ENCODE data around the gene ATG13.

Gene ATG13

GRCh38 chr11:46633291-46634217, 16.2 kb downstream of the ATG13 start:
- Histone ChIP-seq H3K27ac (ENCODE audit: low read depth, low read length) (no peak overlapping the region), H3K9ac (ENCODE audit: low read depth, low read length) (no peak overlapping the region), H3K4me1 (ENCODE audit: control insufficient read depth, insufficient read depth, low read length) (no peaks in the 10 kb centered on the region), H3K4me3 (ENCODE audit: low read depth, low read length) (no peak overlapping the region), H3K27me3 (ENCODE audit: control insufficient read depth, insufficient read depth, low read length) (no peaks in the 10 kb centered on the region), H3K36me3 (ENCODE audit: control insufficient read depth, insufficient read depth, low read length) (peaks cover 25% of the 10 kb centered on the region), H3K9me3 (ENCODE audit: control insufficient read depth, insufficient read depth, low read length) (no peaks in the 10 kb centered on the region)

DNA sequence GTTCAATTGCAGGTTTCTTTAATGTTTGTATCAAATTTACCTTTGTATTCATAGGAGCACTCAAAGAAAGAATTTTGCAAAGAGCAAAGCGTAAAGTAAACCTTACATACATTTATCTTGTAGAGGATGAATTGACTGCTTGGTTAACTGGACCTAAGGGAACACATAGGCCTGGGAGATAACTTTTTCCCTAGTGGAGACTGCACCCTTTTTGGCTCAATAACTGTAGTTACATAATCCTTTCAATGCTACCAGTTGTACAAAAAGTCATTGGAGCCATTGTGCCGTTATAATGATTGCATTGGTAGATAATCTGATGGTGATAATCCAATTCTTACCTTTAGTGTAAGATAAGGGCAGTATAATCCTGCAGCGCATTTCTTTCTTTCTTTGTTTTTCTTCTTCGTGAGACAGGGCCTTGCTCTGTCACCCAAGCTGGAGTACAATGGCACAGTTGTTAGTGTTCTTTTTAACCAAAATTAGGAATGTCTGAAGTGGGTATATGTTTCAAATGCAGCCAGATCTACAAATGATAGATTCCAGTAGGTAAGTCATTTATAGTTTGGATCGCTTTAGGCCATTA, 18.3 kb downstream of the ATG13 start:
- H3K4me1 ChIP-seq (ENCODE audit: control insufficient read depth, insufficient read depth, low read length), result no peaks in the 10 kb centered on the region
- no peak overlapping the region for H3K9ac ChIP-seq (ENCODE audit: low read depth, low read length)
- no peaks in the 10 kb centered on the region for H3K27me3 ChIP-seq (ENCODE audit: control insufficient read depth, insufficient read depth, low read length)
- no peaks in the 10 kb centered on the region for H3K9me3 ChIP-seq (ENCODE audit: control insufficient read depth, insufficient read depth, low read length)
- H3K36me3 ChIP-seq (ENCODE audit: control insufficient read depth, insufficient read depth, low read length), result peaks cover 23% of the 10 kb centered on the region
- H3K4me3 ChIP-seq (ENCODE audit: low read depth, low read length), result no peak overlapping the region
- no peak overlapping the region for H3K27ac ChIP-seq (ENCODE audit: low read depth, low read length)

DNA sequence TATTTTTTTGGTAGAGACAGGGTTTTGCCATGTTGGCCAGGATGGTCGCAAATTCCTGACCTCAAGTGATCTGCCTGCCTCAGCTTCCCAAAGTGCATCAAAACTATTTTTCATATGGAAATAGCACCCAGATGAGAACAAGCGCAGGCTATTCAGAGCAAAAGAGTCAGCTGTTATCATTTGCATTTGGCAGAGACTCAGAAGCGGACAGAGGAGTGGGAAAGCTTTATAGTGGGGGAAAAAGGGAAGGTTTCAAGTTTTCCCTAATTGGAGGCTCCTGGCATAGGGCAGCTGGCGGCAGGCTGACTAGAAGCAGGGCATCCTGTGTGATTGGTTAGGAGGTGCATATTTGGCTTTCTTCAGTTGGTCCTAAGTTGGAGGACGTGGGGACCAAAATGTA, 20.2 kb downstream of the ATG13 start:
- H3K9me3 ChIP-seq (ENCODE audit: control insufficient read depth, insufficient read depth, low read length), result no peaks in the 10 kb centered on the region
- peaks cover 12% of the 10 kb centered on the region for H3K36me3 ChIP-seq (ENCODE audit: control insufficient read depth, insufficient read depth, low read length)
- H3K9ac ChIP-seq (ENCODE audit: low read depth, low read length), result no peak overlapping the region
- no peaks in the 10 kb centered on the region for H3K4me1 ChIP-seq (ENCODE audit: control insufficient read depth, insufficient read depth, low read length)
- no peaks in the 10 kb centered on the region for H3K27me3 ChIP-seq (ENCODE audit: control insufficient read depth, insufficient read depth, low read length)
- no peak overlapping the region for H3K27ac ChIP-seq (ENCODE audit: low read depth, low read length)
- H3K4me3 ChIP-seq (ENCODE audit: low read depth, low read length), result no peak overlapping the region

GRCh38 chr11:46639197-46639839, 22.0 kb downstream of the ATG13 start:
- Histone ChIP-seq H3K9ac (ENCODE audit: low read depth, low read length) (no peak overlapping the region), H3K27ac (ENCODE audit: low read depth, low read length) (no peak overlapping the region), H3K36me3 (ENCODE audit: control insufficient read depth, insufficient read depth, low read length) (peaks cover 13% of the 10 kb centered on the region), H3K27me3 (ENCODE audit: control insufficient read depth, insufficient read depth, low read length) (no peaks in the 10 kb centered on the region), H3K4me1 (ENCODE audit: control insufficient read depth, insufficient read depth, low read length) (no peaks in the 10 kb centered on the region), H3K4me3 (ENCODE audit: low read depth, low read length) (no peak overlapping the region), H3K9me3 (ENCODE audit: control insufficient read depth, insufficient read depth, low read length) (no peaks in the 10 kb centered on the region)

DNA sequence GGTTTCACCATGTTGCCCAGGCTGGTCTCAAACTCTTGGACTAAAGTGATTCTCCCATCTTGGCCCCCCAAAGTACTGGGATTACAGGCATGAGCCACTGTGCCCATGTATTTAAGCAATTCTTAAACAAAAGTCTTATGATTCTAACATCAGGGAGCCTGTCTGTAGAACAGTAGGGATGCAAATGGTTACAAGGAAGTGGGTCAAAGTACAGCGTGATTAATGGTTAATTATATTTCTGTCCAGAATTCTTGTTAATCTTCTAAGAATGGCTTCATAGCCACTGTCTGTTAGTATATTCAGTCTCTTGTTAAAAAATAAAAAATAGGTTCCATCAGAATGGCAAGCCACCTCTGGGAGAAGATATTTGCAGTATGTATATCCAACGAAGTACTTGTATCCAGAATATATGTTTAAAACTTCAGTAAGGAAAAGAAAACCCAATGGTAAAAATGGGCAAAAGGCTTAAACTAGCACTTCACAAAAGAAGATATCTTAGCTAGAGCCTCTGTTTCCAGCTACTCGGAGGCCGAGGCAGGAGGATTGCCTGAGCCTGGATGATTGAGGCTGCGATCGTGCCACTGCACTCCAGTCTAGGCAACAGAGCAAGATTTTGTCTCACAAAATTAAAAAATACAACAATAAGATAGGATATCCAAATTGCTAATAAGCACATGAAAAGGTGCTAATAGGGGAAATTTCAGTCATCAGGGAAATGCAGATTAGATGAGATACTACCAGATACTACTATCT, 22.9 kb downstream of the ATG13 start:
- H3K36me3 ChIP-seq (ENCODE audit: control insufficient read depth, insufficient read depth, low read length), result peaks cover 22% of the 10 kb centered on the region
- no peaks in the 10 kb centered on the region for H3K4me1 ChIP-seq (ENCODE audit: control insufficient read depth, insufficient read depth, low read length)
- H3K27me3 ChIP-seq (ENCODE audit: control insufficient read depth, insufficient read depth, low read length), result no peaks in the 10 kb centered on the region
- no peak overlapping the region for H3K4me3 ChIP-seq (ENCODE audit: low read depth, low read length)
- H3K27ac ChIP-seq (ENCODE audit: low read depth, low read length), result no peak overlapping the region
- H3K9ac ChIP-seq (ENCODE audit: low read depth, low read length), result no peak overlapping the region
- no peaks in the 10 kb centered on the region for H3K9me3 ChIP-seq (ENCODE audit: control insufficient read depth, insufficient read depth, low read length)

DNA sequence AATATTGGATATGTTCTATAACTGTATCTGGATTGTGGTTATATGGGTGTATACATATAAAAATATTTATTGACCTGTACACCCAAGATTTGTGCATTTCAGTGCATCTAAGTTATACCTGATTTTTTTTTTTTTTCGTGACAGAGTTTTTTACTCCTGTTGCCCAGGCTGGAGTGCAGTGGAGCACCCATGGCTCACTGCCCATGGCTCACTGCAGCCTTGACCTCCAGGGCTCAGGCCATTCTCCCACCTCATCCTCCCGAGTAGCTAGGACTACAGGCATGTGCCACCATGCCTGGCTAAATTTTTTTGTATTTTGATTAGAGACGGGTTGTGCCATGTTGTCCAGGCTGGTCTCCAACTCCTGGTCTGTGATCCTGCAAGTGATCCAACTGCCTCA, 24.3 kb downstream of the ATG13 start:
- H3K27ac ChIP-seq (ENCODE audit: low read depth, low read length), result no peak overlapping the region
- H3K4me3 ChIP-seq (ENCODE audit: low read depth, low read length), result no peak overlapping the region
- peaks cover 36% of the 10 kb centered on the region for H3K36me3 ChIP-seq (ENCODE audit: control insufficient read depth, insufficient read depth, low read length)
- no peaks in the 10 kb centered on the region for H3K27me3 ChIP-seq (ENCODE audit: control insufficient read depth, insufficient read depth, low read length)
- no peak overlapping the region for H3K9ac ChIP-seq (ENCODE audit: low read depth, low read length)
- H3K9me3 ChIP-seq (ENCODE audit: control insufficient read depth, insufficient read depth, low read length), result no peaks in the 10 kb centered on the region
- H3K4me1 ChIP-seq (ENCODE audit: control insufficient read depth, insufficient read depth, low read length), result no peaks in the 10 kb centered on the region

- no peak overlapping the region for H3K9ac ChIP-seq (ENCODE audit: low read depth, low read length)
- H3K4me3 ChIP-seq (ENCODE audit: low read depth, low read length), result no peak overlapping the region
- peaks cover 44% of the 10 kb centered on the region for H3K36me3 ChIP-seq (ENCODE audit: control insufficient read depth, insufficient read depth, low read length)
- H3K27ac ChIP-seq (ENCODE audit: low read depth, low read length), result no peak overlapping the region
- no peaks in the 10 kb centered on the region for H3K9me3 ChIP-seq (ENCODE audit: control insufficient read depth, insufficient read depth, low read length)
- H3K4me1 ChIP-seq (ENCODE audit: control insufficient read depth, insufficient read depth, low read length), result no peaks in the 10 kb centered on the region
- no peaks in the 10 kb centered on the region for H3K27me3 ChIP-seq (ENCODE audit: control insufficient read depth, insufficient read depth, low read length)
Observed at GRCh38 chr11:46642627-46643335, 25.4 kb downstream of the ATG13 start.

DNA sequence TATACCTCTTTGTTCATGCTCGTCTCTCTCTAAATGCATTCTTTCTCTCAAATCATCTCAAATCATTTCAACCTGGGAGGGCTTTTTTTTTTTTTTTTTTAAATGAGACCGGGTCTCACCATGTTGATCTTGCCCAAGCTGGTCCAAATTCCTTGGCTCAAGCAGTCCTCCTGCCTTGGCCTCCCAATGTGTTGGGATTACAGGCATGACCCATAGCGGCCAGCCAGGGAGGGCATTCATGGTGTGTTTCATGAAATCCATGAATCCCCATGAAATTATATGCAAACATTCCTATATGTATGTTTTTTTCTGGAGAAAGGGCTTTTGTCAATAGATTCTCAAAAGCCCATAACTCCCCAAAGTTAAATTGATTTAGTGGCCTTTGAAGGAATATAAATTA, 26.2 kb downstream of the ATG13 start:
- H3K27me3 ChIP-seq (ENCODE audit: control insufficient read depth, insufficient read depth, low read length), result no peaks in the 10 kb centered on the region
- H3K4me3 ChIP-seq (ENCODE audit: low read depth, low read length), result no peak overlapping the region
- H3K36me3 ChIP-seq (ENCODE audit: control insufficient read depth, insufficient read depth, low read length), result peaks cover 46% of the 10 kb centered on the region
- no peaks in the 10 kb centered on the region for H3K9me3 ChIP-seq (ENCODE audit: control insufficient read depth, insufficient read depth, low read length)
- H3K4me1 ChIP-seq (ENCODE audit: control insufficient read depth, insufficient read depth, low read length), result no peaks in the 10 kb centered on the region
- H3K27ac ChIP-seq (ENCODE audit: low read depth, low read length), result no peak overlapping the region
- no peak overlapping the region for H3K9ac ChIP-seq (ENCODE audit: low read depth, low read length)

DNA sequence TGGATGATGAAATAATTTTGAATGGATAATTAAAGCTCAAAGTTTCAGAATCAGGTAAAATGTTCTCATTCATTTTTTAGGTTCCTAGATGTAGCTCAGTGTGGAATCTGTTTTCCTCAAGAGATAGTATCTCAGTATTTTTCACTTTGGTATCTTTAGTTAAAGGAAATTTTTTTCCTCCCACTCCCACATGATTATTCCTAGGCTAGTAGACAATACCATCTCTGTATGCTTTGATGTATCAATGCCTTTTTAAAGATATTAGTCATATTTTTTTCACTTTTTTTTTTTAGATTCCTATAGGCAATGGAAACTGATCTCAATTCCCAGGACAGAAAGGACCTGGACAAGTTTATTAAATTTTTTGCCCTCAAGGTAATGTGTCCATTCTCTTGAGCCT, 26.6 kb downstream of the ATG13 start:
- Histone ChIP-seq H3K27ac (ENCODE audit: low read depth, low read length) (no peak overlapping the region), H3K4me3 (ENCODE audit: low read depth, low read length) (no peak overlapping the region), H3K4me1 (ENCODE audit: control insufficient read depth, insufficient read depth, low read length) (no peaks in the 10 kb centered on the region), H3K27me3 (ENCODE audit: control insufficient read depth, insufficient read depth, low read length) (no peaks in the 10 kb centered on the region), H3K9ac (ENCODE audit: low read depth, low read length) (no peak overlapping the region), H3K36me3 (ENCODE audit: control insufficient read depth, insufficient read depth, low read length) (peaks cover 48% of the 10 kb centered on the region), H3K9me3 (ENCODE audit: control insufficient read depth, insufficient read depth, low read length) (no peaks in the 10 kb centered on the region)

DNA sequence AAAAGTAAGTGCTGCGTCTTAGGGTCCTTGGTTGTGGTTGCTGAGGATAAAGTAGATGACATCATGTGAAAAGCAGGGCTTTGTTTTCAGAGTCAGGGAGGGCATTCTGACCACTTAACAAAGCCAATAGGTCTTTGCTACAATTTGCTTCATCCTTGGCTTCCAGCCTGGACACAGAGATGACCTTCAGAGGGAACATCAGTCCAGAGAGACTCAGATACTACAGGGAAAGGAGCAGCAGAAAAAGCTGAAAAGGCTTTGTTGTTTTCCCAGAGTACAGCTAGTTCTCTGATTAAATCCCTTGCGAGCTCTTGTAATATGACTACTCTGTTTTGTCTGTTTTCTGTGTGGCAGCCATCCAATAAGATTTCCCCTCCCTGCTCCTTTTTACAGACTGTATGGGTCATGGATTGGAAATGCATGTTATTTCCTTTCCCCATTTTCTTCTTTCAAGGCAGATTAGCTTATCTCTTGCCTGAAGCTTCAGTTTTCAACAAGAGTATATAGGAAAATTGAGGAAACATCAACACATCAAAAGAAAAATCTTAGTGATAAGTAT, 31.9 kb downstream of the ATG13 start:
- Histone ChIP-seq H3K27ac (ENCODE audit: low read depth, low read length) (peak overlapping the region; percentile 21), H3K9me3 (ENCODE audit: control insufficient read depth, insufficient read depth, low read length) (no peaks in the 10 kb centered on the region), H3K4me1 (ENCODE audit: control insufficient read depth, insufficient read depth, low read length) (no peaks in the 10 kb centered on the region), H3K4me3 (ENCODE audit: low read depth, low read length) (no peak overlapping the region), H3K27me3 (ENCODE audit: control insufficient read depth, insufficient read depth, low read length) (no peaks in the 10 kb centered on the region), H3K36me3 (ENCODE audit: control insufficient read depth, insufficient read depth, low read length) (peaks cover 79% of the 10 kb centered on the region), H3K9ac (ENCODE audit: low read depth, low read length) (no peak overlapping the region)

Measured in HUES48 (cell line).